Mesendoderm (in vitro differentiated cells): Measurements from ENCODE around the gene EXTL1.
"Not testable (repeated sequence)": the region's sequence is repeated elsewhere in the genome, so short reads cannot be mapped to it uniquely, and the experiment has no call there.

Source experiments
- DNase-seq: peaks from one replicate; pipeline ENCODE4 v3.0.0; 2013
- H2AK5ac ChIP-seq: 2 replicates; pipeline ENCODE4 v1.6.1; 2013; ENCODE audit warnings: low read length, inconsistent platforms
- H2BK120ac ChIP-seq: 2 replicates; pipeline ENCODE4 v1.6.1; 2013; ENCODE audit warnings: low read depth, mild to moderate bottlenecking, low read length, moderate library complexity, mixed read lengths
- H2BK15ac ChIP-seq: replicated peaks from 2 replicates; pipeline ENCODE4 v1.6.1; 2013; ENCODE audit warnings: low read depth, mild to moderate bottlenecking, moderate library complexity
- H2BK5ac ChIP-seq: 2 replicates; pipeline ENCODE4 v1.6.1; 2013; ENCODE audit warnings: low read length, inconsistent platforms
- H3K18ac ChIP-seq: 2 replicates; pipeline ENCODE4 v1.6.1; 2013; ENCODE audit warnings: mild to moderate bottlenecking, low read length, mixed read lengths
- H3K23ac ChIP-seq: one replicate; pipeline ENCODE4 v1.6.1; 2013; ENCODE audit warnings: low read length
- H3K27ac ChIP-seq: 2 replicates; pipeline ENCODE4 v1.5.1; 2013; ENCODE audit warnings: low read depth, mild to moderate bottlenecking, inconsistent platforms, low read length, moderate library complexity
- H3K27me3 ChIP-seq: 2 replicates; pipeline ENCODE4 v1.6.1; 2013; ENCODE audit warnings: low read length, control low read depth, mild to moderate bottlenecking, inconsistent platforms; ENCODE audit not compliant: insufficient read depth, poor library complexity
- H3K36me3 ChIP-seq: 2 replicates; pipeline ENCODE4 v1.6.1; 2013; ENCODE audit warnings: low read length, inconsistent platforms; ENCODE audit not compliant: control insufficient read depth, insufficient read depth
- H3K4ac ChIP-seq: one replicate; pipeline ENCODE4 v1.6.1; 2013; ENCODE audit warnings: low read depth, mild to moderate bottlenecking, low read length, moderate library complexity
- H3K4me1 ChIP-seq: 2 replicates; pipeline ENCODE4 v1.6.1; 2013; ENCODE audit warnings: low read depth, low read length, inconsistent platforms; ENCODE audit not compliant: control insufficient read depth
- H3K4me2 ChIP-seq: 2 replicates; pipeline ENCODE4 v1.6.1; 2013; ENCODE audit warnings: low read length
- H3K4me3 ChIP-seq: 2 replicates; pipeline ENCODE4 v1.5.1; 2013; ENCODE audit warnings: mild to moderate bottlenecking, low read length
- H3K56ac ChIP-seq: one replicate; pipeline ENCODE4 v1.6.1; 2013; ENCODE audit warnings: low read length
- H3K79me1 ChIP-seq: 2 replicates; pipeline ENCODE4 v1.6.1; 2013; ENCODE audit warnings: low read length, inconsistent platforms
- H3K79me2 ChIP-seq: 2 replicates; pipeline ENCODE4 v1.6.1; 2013; ENCODE audit warnings: mild to moderate bottlenecking, low read length; ENCODE audit not compliant: control insufficient read depth, insufficient read depth
- H3K9ac ChIP-seq: 2 replicates; pipeline ENCODE4 v1.6.1; 2013; ENCODE audit warnings: low read length, inconsistent platforms
- H4K5ac ChIP-seq: one replicate; pipeline ENCODE4 v1.6.1; 2013; ENCODE audit warnings: low read length
- H4K8ac ChIP-seq: one replicate; pipeline ENCODE4 v1.6.1; 2013; ENCODE audit warnings: low read depth, mild to moderate bottlenecking, control low read depth, low read length, moderate library complexity
- WGBS: extraction: QIAGEN DNeasy Blood & Tissue Kit; methylation state at CpG from one replicate; pipeline ENCODE4 v1.1.7; 2013; ENCODE audit warnings: low lambda C conversion rate, missing lambda C conversion rate; ENCODE audit not compliant: insufficient coverage; ENCODE audit errors: extremely low coverage; 5-methylcytosine and 5-hydroxymethylcytosine counted together

The EXTL1 gene

DNA sequence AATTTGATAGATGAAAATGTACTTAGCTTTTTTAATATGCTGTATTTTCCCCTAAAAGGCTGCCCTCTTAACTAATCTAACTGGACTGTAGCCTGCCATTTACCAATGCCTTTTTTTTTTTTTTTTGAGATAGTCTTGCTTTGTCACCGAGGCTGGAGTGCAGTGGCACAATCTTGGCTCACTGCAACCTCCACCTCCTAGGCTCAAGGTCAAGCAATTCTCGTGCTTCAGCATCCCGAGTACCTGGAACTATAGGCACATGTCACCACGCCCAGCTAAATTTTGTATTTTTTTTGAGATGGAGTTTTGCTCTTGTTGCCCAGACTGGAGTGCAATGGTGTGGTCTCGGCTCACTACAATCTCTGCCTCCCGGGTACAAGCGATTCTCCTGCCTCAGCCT lies 42.4 kb upstream of the EXTL1 start:
- Histone ChIP-seq H3K4me3 (no peak overlapping the region), H3K4ac (no peak overlapping the region), H3K4me2 (no peak overlapping the region), H4K8ac (no peak overlapping the region), H4K5ac (no peak overlapping the region), H3K9ac (no peak overlapping the region), H3K27me3 (no peaks in the 10 kb centered on the region), H2BK5ac (no peak overlapping the region), H3K79me1 (no peaks in the 10 kb centered on the region), H2BK15ac (no peak overlapping the region), H3K4me1 (no peaks in the 10 kb centered on the region), H2BK120ac (no peak overlapping the region), H3K18ac (no peak overlapping the region), H3K79me2 (no peaks in the 10 kb centered on the region), H3K56ac (no peak overlapping the region), H3K23ac (no peak overlapping the region), H2AK5ac (no peak overlapping the region), H3K36me3 (peaks cover 3% of the 10 kb centered on the region), H3K27ac (no peak overlapping the region)
- DNase-seq: no peak
- no CpG with 5 or more reads among the region's 7 CpGs for WGBS

DNA sequence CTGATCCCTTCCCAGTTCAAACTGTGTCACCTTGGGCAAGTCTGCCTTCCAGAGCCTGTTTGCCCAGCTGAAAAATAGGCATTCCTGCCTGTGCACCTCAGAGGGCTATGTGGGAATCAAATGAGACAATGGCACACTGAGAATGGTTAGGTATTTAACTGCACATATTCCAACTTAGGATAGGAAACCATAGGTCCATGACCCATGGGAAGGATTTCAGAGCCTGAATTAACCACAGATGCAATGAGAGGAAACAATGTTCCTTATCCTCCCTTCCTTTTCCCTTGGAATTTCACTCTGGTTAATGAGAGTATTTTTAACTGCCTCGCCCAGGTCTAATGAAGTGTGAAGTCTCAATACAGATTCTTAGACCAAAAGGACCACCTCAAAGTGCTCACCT lies 36.4 kb upstream of the EXTL1 start:
- no peak for DNase-seq
- Histone ChIP-seq H3K27me3 (no peaks in the 10 kb centered on the region), H3K4ac (no peak overlapping the region), H2BK15ac (no peak overlapping the region), H4K8ac (no peak overlapping the region), H3K4me3 (no peak overlapping the region), H2AK5ac (no peak overlapping the region), H4K5ac (no peak overlapping the region), H3K9ac (no peak overlapping the region), H3K56ac (no peak overlapping the region), H3K4me2 (no peak overlapping the region), H3K79me2 (no peaks in the 10 kb centered on the region), H3K36me3 (peaks cover 3% of the 10 kb centered on the region), H2BK5ac (no peak overlapping the region), H2BK120ac (no peak overlapping the region), H3K23ac (no peak overlapping the region), H3K27ac (no peak overlapping the region), H3K18ac (no peak overlapping the region), H3K4me1 (no peaks in the 10 kb centered on the region), H3K79me1 (no peaks in the 10 kb centered on the region)
- WGBS: no CpG with 5 or more reads among the region's 1 CpG

DNA sequence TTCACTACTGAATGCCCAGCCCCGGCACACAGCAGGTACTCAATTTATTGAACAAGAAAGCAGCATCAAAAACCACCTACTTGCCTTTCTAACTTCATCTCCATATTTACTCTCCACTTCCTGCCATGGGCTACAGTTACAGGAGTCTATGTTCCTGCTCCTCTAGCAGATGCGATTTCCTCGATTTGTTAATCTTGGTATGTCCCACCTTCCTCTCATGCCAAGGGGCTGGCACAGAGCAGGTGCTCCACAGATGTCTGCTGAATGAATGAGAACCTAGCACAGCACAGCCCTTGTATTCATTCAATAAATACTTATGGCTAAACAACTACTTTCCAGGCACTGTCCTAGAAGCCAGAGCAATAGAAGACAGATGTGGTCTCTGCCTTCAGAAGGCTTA lies 35.9 kb upstream of the EXTL1 start:
- no CpG with 5 or more reads among the region's 3 CpGs for WGBS
- no peaks in the 10 kb centered on the region for H3K27me3 ChIP-seq
- no peak overlapping the region for H2AK5ac ChIP-seq
- peaks cover 3% of the 10 kb centered on the region for H3K4me1 ChIP-seq
- H3K4ac ChIP-seq: no peak overlapping the region
- no peak overlapping the region for H3K56ac ChIP-seq
- H3K36me3 ChIP-seq: peaks cover 3% of the 10 kb centered on the region
- H3K4me3 ChIP-seq: no peak overlapping the region
- no peak overlapping the region for H4K8ac ChIP-seq
- H3K79me2 ChIP-seq: no peaks in the 10 kb centered on the region
- H2BK120ac ChIP-seq: no peak overlapping the region
- H2BK5ac ChIP-seq: no peak overlapping the region
- no peak overlapping the region for H3K18ac ChIP-seq
- H3K4me2 ChIP-seq: no peak overlapping the region
- no peaks in the 10 kb centered on the region for H3K79me1 ChIP-seq
- no peak overlapping the region for H3K9ac ChIP-seq
- no peak overlapping the region for H2BK15ac ChIP-seq
- no peak overlapping the region for H3K27ac ChIP-seq
- DNase-seq: no peak
- no peak overlapping the region for H4K5ac ChIP-seq
- H3K23ac ChIP-seq: no peak overlapping the region

DNA sequence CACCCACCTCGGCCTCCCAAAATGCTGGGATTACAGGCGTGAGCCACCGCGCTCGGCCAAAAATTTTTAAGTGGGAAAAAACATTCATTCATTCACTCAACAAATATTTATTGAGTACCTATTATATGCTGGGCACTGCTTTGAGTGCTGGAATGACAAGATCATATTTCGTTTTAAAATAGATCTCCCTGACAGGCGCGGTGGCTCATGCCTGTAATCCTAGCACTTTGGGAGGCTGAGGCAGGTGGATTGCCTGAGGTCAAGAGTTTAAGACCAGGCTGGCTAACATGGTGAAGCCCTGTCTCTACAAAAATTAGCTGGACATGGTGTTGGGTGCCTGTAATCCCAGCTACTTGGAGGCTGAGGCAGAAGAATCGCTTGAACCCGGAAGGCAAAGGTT lies 34.8 kb upstream of the EXTL1 start:
- H3K4ac ChIP-seq, H3K56ac ChIP-seq, H2BK15ac ChIP-seq, H3K27ac ChIP-seq, H3K23ac ChIP-seq, H4K8ac ChIP-seq, H3K27me3 ChIP-seq, H2BK5ac ChIP-seq, H2BK120ac ChIP-seq, H3K79me2 ChIP-seq, DNase-seq, H3K4me3 ChIP-seq, H3K9ac ChIP-seq, H3K4me2 ChIP-seq, H3K18ac ChIP-seq, H4K5ac ChIP-seq, H3K36me3 ChIP-seq, H3K79me1 ChIP-seq, H2AK5ac ChIP-seq, H3K4me1 ChIP-seq: not testable (repeated sequence)
- WGBS: no CpG with 5 or more reads among the region's 10 CpGs

DNA sequence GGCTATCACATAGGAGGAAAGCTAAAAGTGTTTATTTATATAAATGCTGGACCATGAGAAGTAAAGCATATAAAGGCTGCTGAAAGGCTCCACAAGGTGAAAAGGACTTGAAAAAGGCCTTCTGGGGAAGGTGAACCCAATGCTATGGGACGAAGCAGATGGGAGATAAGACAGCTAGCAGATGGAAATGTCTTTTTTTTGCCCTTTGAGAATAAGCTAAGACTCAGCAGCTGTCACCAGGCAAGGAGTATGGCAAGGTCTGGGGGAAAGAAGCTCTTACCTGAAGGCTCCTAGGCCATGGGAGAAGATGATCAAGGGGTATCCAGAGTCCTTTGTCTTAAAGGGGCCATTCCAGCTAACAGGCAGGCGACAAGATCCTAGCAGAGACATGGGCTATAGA lies 33.6 kb upstream of the EXTL1 start:
- Histone ChIP-seq H3K4ac (no peak overlapping the region), H3K36me3 (no peaks in the 10 kb centered on the region), H3K79me2 (no peaks in the 10 kb centered on the region), H2AK5ac (no peak overlapping the region), H3K79me1 (no peaks in the 10 kb centered on the region), H3K9ac (no peak overlapping the region), H4K5ac (no peak overlapping the region), H3K27ac (no peak overlapping the region), H4K8ac (no peak overlapping the region), H3K4me2 (no peak overlapping the region), H3K4me3 (no peak overlapping the region), H3K56ac (no peak overlapping the region), H3K23ac (no peak overlapping the region), H3K27me3 (no peaks in the 10 kb centered on the region), H2BK15ac (no peak overlapping the region), H2BK5ac (no peak overlapping the region), H3K4me1 (peaks cover 7% of the 10 kb centered on the region), H2BK120ac (no peak overlapping the region), H3K18ac (no peak overlapping the region)
- no CpG with 5 or more reads among the region's 2 CpGs for WGBS
- DNase-seq: no peak

DNA sequence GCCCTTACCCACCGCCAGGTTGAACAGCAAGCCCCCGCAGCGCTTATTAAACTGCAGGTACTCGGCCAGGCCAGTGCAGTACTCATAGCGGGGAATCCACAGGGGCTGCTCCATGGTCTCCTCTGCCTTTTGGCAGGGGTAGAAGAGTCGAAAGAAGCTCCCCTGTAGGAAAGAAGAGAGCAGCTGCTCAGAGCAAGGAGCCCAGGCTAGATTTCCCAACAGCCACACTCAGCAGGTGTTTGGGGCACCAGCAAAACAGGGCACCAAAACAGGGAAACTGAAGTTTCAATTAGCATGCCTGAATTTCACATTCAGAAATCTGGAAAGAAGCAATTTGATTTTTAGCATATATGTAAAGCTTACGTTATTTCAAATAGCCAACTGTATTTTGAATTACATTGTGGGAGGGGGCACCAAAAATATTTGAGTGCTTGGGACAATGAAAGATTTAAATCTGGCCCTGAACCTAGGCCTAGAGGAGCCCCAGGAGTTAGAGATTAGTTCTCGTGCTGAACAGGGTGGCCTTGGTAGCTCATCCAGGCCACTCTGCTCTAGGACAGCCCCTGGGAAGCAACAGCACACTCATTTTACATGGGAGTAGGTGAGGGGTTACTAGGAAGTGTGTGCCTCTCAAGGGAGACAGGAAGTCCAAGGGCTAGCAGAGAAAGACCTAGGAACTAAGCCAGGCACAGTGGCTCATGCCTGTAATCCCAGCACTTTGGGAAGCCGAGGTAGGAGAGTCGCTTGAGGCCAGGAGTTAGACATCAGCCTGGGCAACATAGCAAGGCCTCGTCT lies 31.9 kb upstream of the EXTL1 start:
- no peak overlapping the region for H2AK5ac ChIP-seq
- no peak overlapping the region for H3K27ac ChIP-seq
- H2BK15ac ChIP-seq: no peak overlapping the region
- DNase-seq: no peak
- no peaks in the 10 kb centered on the region for H3K27me3 ChIP-seq
- H3K79me1 ChIP-seq: no peaks in the 10 kb centered on the region
- H3K23ac ChIP-seq: no peak overlapping the region
- H3K9ac ChIP-seq: no peak overlapping the region
- no peak overlapping the region for H4K8ac ChIP-seq
- H2BK5ac ChIP-seq: no peak overlapping the region
- no peak overlapping the region for H3K4me2 ChIP-seq
- peaks cover 8% of the 10 kb centered on the region for H3K4me1 ChIP-seq
- no peak overlapping the region for H3K4ac ChIP-seq
- H3K56ac ChIP-seq: peak overlapping the region; percentile 49
- H2BK120ac ChIP-seq: no peak overlapping the region
- no peak overlapping the region for H3K4me3 ChIP-seq
- no peaks in the 10 kb centered on the region for H3K36me3 ChIP-seq
- WGBS: no CpG with 5 or more reads among the region's 11 CpGs
- H4K5ac ChIP-seq: no peak overlapping the region
- no peak overlapping the region for H3K18ac ChIP-seq
- no peaks in the 10 kb centered on the region for H3K79me2 ChIP-seq
